Gastrocnemius medialis (tissue), 4 donors: ENCODE data around the gene ZNF595.
"Not testable (repeated sequence)": the region's sequence is repeated elsewhere in the genome, so short reads cannot be mapped to it uniquely, and the experiment has no call there.

ENCODE experiments used
- CTCF ChIP-seq, 5 experiments: fragments of 450-650 bp in 3 of 5; fragments of 200-600 bp in 2 of 5; sonication (generic) in 2 of 5; IDR thresholded peaks in 4 of 5; conservative IDR thresholded peaks in 1 of 5; 1 replicate in 4 of 5; 2 replicates in 1 of 5; pipeline ENCODE4 v1.5.1; 2016 to 2019; ENCODE audit warnings: antibody characterized with exemption in 5 of 5, mild to moderate bottlenecking in 3 of 5, moderate library complexity in 3 of 5
- POLR2A ChIP-seq, 2 donors: fragments of 450-650 bp; IDR thresholded peaks; one replicate each; pipeline ENCODE4 v1.6.1; 2017; ENCODE audit warnings: antibody characterized with exemption in 2 of 2, mild to moderate bottlenecking in 2 of 2, moderate library complexity in 2 of 2

- not testable (repeated sequence) for TF ChIP-seq CTCF (IDR thresholded peaks at IDR 0.05 in 4 of 5, conservative IDR thresholded peaks at IDR 0.05 in 1 of 5); POLR2A (IDR thresholded peaks at IDR 0.05)
These were observed 30.2 kb upstream of the ZNF595 start for GRCh38 chr4:22882-23281.
